SK-N-SH (cell line): ENCODE measurements around the gene C21orf91. TPM values are rescaled to one million over a fixed set of nuclear protein-coding genes. Genes with fewer than 3 reads are reported as not detected.
A peak's percentile ranks its signal among the peaks of the same experiment; 100 is the strongest.

Experiments used
- CTCF ChIA-PET: fragments of 300-600, 350-600 bp; formaldehyde crosslinking; extraction: SDS; loops from one replicate; lab custom pipeline; 2021; lab: Yijun Ruan, JAX
- POLR2A ChIA-PET: fragments of 350-600 bp; sonication (Branson Sonifier 250); formaldehyde crosslinking; extraction: SDS; loops from one replicate; lab custom pipeline; 2020; ENCODE audit warnings: antibody characterized with exemption, inconsistent platforms; lab: Yijun Ruan, JAX
- DNase-seq: peaks from one replicate; pipeline ENCODE4 v3.0.0; 2012
- H2AFZ ChIP-seq: fragments of 200-600 bp; sonication (generic); 2 replicates; pipeline ENCODE4 v1.8.1; 2016; ENCODE audit warnings: antibody characterized with exemption, mild to moderate bottlenecking, low read depth
- H3F3A ChIP-seq: fragments of 200-600 bp; sonication (generic); replicated peaks from 2 replicates; pipeline ENCODE3; 2016; ENCODE audit warnings: antibody characterized with exemption, mild to moderate bottlenecking; ENCODE audit not compliant: insufficient read depth
- H3K27ac ChIP-seq, 2 experiments: fragments of 200-500 bp in 1 of 2; fragments of 200-600 bp in 1 of 2; sonication (Bioruptor generic) in 1 of 2; sonication (generic), shearing (Covaris generic) in 1 of 2; 2 replicates each; pipeline versions ENCODE4 v1.5.1 to v1.6.1; 2014 to 2016; ENCODE audit warnings: low read depth in 2 of 2, inconsistent platforms in 1 of 2, low read length in 1 of 2, mild to moderate bottlenecking in 1 of 2, mixed read lengths in 1 of 2
- H3K27me3 ChIP-seq: fragments of 200-600 bp; sonication (generic), shearing (Covaris generic); 2 replicates; pipeline ENCODE4 v1.6.1; 2016; ENCODE audit warnings: mixed run types; ENCODE audit not compliant: insufficient read depth
- H3K36me3 ChIP-seq, 2 experiments: fragments of 200-500 bp in 1 of 2; fragments of 200-600 bp in 1 of 2; sonication (Bioruptor generic) in 1 of 2; sonication (generic) in 1 of 2; replicated peaks in 1 of 2; 2 replicates each; pipeline versions ENCODE3 to v1.5.1; 2014 to 2016; ENCODE audit warnings: low read length in 1 of 2, mild to moderate bottlenecking in 1 of 2; ENCODE audit not compliant: insufficient read depth in 2 of 2, control insufficient read depth in 1 of 2
- H3K4me1 ChIP-seq, 2 experiments: fragments of 200-500 bp in 1 of 2; fragments of 200-600 bp in 1 of 2; sonication (Bioruptor generic) in 1 of 2; sonication (generic), shearing (Covaris generic) in 1 of 2; 2 replicates each; pipeline versions ENCODE4 v1.5.1 to v1.6.1; 2014 to 2016; ENCODE audit warnings: low read depth in 1 of 2, low read length in 1 of 2, mixed run types in 1 of 2; ENCODE audit not compliant: insufficient read depth in 2 of 2, control insufficient read depth in 1 of 2
- H3K4me2 ChIP-seq: fragments of 200-600 bp; sonication (generic), shearing (Covaris generic); 2 replicates; pipeline ENCODE4 v1.6.1; 2017; ENCODE audit warnings: mixed run types
- H3K4me3 ChIP-seq, 2 experiments: fragments of 200-500 bp in 1 of 2; fragments of 200-600 bp in 1 of 2; sonication (Bioruptor generic) in 1 of 2; sonication (generic), shearing (Covaris generic) in 1 of 2; 2 replicates each; pipeline versions ENCODE4 v1.5.1 to v1.8.1; 2014 to 2016; ENCODE audit warnings: low read depth in 2 of 2, inconsistent platforms in 1 of 2, low read length in 1 of 2, mild to moderate bottlenecking in 1 of 2, mixed read lengths in 1 of 2, moderate library complexity in 1 of 2
- H3K79me2 ChIP-seq: fragments of 200-600 bp; sonication (generic); 2 replicates; pipeline ENCODE4 v1.8.1; 2017; ENCODE audit warnings: mild to moderate bottlenecking; ENCODE audit not compliant: insufficient read depth
- H3K9ac ChIP-seq: fragments of 200-600 bp; sonication (generic); 2 replicates; pipeline ENCODE4 v1.6.1; 2017; ENCODE audit warnings: mixed run types
- H3K9me2 ChIP-seq: fragments of 200-600 bp; sonication (generic); 2 replicates; pipeline ENCODE4 v1.6.1; 2017; ENCODE audit warnings: mixed run types
- H3K9me3 ChIP-seq: fragments of 200-600 bp; sonication (generic); 2 replicates; pipeline ENCODE4 v1.6.1; 2017; ENCODE audit warnings: mixed run types, mild to moderate bottlenecking, moderate library complexity
- H4K20me1 ChIP-seq: fragments of 200-600 bp; sonication (generic); 2 replicates; pipeline ENCODE4 v1.6.1; 2017; ENCODE audit warnings: mild to moderate bottlenecking, mixed run types; ENCODE audit not compliant: insufficient read depth
- CTCF ChIP-seq: fragments of 200-600 bp; sonication (generic); IDR thresholded peaks from 2 replicates; pipeline ENCODE4 v1.6.1; 2017; ENCODE audit warnings: antibody characterized with exemption, mild to moderate bottlenecking, moderate library complexity
- EP300 ChIP-seq, 2 experiments: IDR thresholded peaks; 2 replicates each; pipeline versions ENCODE4 v1.4.0 to v1.6.1; 2012; ENCODE audit warnings: borderline replicate concordance in 1 of 2, low read depth in 1 of 2, low read length in 1 of 2
- FOSL2 ChIP-seq: IDR thresholded peaks from 2 replicates; pipeline ENCODE4 v1.4.0; 2012; ENCODE audit warnings: low read depth, mild to moderate bottlenecking, moderate library complexity, borderline replicate concordance
- GATA2 ChIP-seq: sonication (generic); formaldehyde crosslinking; IDR thresholded peaks from 2 replicates; pipeline ENCODE4 v1.5.0; 2020; ENCODE audit warnings: mild to moderate bottlenecking, missing genetic modification reagents
- IRF3 ChIP-seq: fragments of 150-350 bp; IDR thresholded peaks from 2 replicates; pipeline ENCODE4 v1.6.1; 2016; ENCODE audit warnings: mild to moderate bottlenecking, low read depth, low read length
- JUND ChIP-seq: IDR thresholded peaks from 2 replicates; pipeline ENCODE4 v1.4.0; 2012
- PBX3 ChIP-seq: IDR thresholded peaks from 2 replicates; pipeline ENCODE4; 2012
- POLR2AphosphoS5 ChIP-seq: IDR thresholded peaks from 2 replicates; pipeline ENCODE4 v1.6.1; 2012; ENCODE audit warnings: low read depth, low read length
- REST ChIP-seq: IDR thresholded peaks from 2 replicates; pipeline ENCODE4 v1.6.1; 2012; ENCODE audit warnings: mild to moderate bottlenecking, low read depth, low read length, moderate library complexity
- TCF12 ChIP-seq: IDR thresholded peaks from 2 replicates; pipeline ENCODE4 v1.4.0; 2012
- WGBS: methylation state at CpG from one replicate; pipeline ENCODE4 v1.1.6; 2017; ENCODE audit warnings: low lambda C conversion rate; 5-methylcytosine and 5-hydroxymethylcytosine counted together
- polyA plus RNA-seq, 3 experiments: library from polyadenylated mRNA; depleted of rRNA; stranded (reverse); fragments of >200 nt; gene quantifications; 2 replicates each; pipeline ENCODE4 v1.2.3, GENCODE V29; 2012

C21orf91 gene
- polyA plus RNA-seq, 1 of the 3 experiments (the other 2 are of a cell fraction) = 2.2 TPM

- Histone ChIP-seq H3K36me3 (peaks cover 0 to 8% of the 10 kb centered on the region in 2 experiments), H3K27me3 (no peaks in the 10 kb centered on the region), H3K9ac (no peak overlapping the region), H3K4me2 (no peak overlapping the region), H2AFZ (no peak overlapping the region), H3K4me1 (no peaks in the 10 kb centered on the region; a peak in 1 of 4 replicates), H3K27ac (no peak overlapping the region), H3K79me2 (no peaks in the 10 kb centered on the region), H3K9me3 (no peaks in the 10 kb centered on the region), H4K20me1 (no peaks in the 10 kb centered on the region), H3K9me2 (no peaks in the 10 kb centered on the region), H3F3A (peaks cover 11% of the 10 kb centered on the region), H3K4me3 (no peak overlapping the region)
- POLR2A ChIA-PET = no interaction called here
- WGBS = 80% methylated on average over 3 of the region's 3 CpGs
- CTCF ChIA-PET = no interaction called here
- no peak for TF ChIP-seq FOSL2
- TF ChIP-seq EP300 (IDR thresholded peaks at IDR 0.05; ENCODE audit: borderline replicate concordance in 1 of 2, low read depth in 1 of 2, low read length in 1 of 2) = no peak
- TF ChIP-seq CTCF = no peak
- TF ChIP-seq REST = no peak
- no peak for DNase-seq
These were observed 15.6 kb downstream of the C21orf91 start for GRCh38 chr21:17803536-17803935.

GRCh38 chr21:17802572-17802971 lies 16.6 kb downstream of the C21orf91 start:
- POLR2A ChIA-PET = no interaction called here
- DNase-seq = no peak
- no peaks in the 10 kb centered on the region for H3K79me2 ChIP-seq
- H3K9me2 ChIP-seq = no peaks in the 10 kb centered on the region
- TF ChIP-seq TCF12 = 0 out of 2 replicates have a peak, but pooled peaks have one; percentile 9
- no peak for TF ChIP-seq GATA2
- TF ChIP-seq POLR2AphosphoS5 = no peak
- TF ChIP-seq PBX3 = peak; percentile 72
- TF ChIP-seq IRF3 = no peak
- peak; percentile 30; the same call in 1 of the 2 replicates for TF ChIP-seq FOSL2
- 0 out of 2 replicates have a peak, but pooled peaks have one; percentile 11 for TF ChIP-seq JUND
- TF ChIP-seq, all 33 proteins: peak for 4
- Histone ChIP-seq H3K4me1 (no peaks in the 10 kb centered on the region; a peak in 1 of 4 replicates), H3K4me2 (no peak overlapping the region), H3K4me3 (no peak overlapping the region), H3K27me3 (no peaks in the 10 kb centered on the region), H3F3A (peaks cover 11% of the 10 kb centered on the region), H3K27ac (peak overlapping the region in 1 of 2 experiments; percentile 6; a peak in 1 of 4 replicates), H4K20me1 (no peaks in the 10 kb centered on the region), H2AFZ (no peak overlapping the region), H3K9me3 (no peaks in the 10 kb centered on the region), H3K36me3 (peaks cover 0 to 5% of the 10 kb centered on the region in 2 experiments), H3K9ac (no peak overlapping the region)
- CTCF ChIA-PET = interaction anchor here (0.6 kb wide), 1 partner anchor 33 kb away, joined by 3 read pairs; no protein-coding TSS in a partner anchor
- WGBS = 95% methylated on average over 1 of the region's 1 CpG
